ENCODE data around the gene MGAT5.

The MGAT5 gene

DNA sequence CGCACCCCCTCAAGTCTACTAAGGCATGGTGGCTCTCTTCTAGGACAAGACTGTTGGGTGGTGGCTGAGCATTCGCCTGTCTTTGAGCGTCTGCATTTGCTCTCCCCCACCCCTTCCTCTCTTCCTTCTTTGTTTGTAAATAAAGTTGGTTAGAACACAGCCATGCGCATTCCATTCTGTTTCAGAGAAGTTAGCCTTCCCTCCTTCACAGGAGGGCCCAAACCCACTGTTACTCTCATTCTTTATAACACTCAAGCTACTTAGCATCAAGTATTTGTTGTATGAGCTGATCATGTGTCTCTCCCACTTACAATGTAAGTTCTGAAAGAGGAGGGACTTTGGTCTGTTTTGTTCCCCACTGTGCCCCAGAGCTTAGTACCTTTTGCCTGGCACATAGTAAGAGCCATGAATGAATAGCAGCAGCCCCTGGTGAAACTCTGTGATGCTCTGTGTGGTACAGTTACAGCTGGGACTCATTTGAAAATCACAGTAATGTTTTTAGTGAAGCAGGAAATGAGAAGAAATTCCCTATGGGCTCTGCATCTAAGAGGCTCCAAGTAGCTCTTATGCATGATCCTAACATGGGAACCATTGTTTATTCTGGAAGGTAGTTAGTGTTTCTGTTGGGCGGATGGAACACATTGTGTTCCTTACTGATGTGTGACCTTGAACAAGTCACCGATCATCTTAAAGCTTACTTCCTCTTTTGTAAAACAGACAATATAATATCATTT, 7.7 kb downstream of the MGAT5 start:
- TF ChIP-seq, protein P1, sequence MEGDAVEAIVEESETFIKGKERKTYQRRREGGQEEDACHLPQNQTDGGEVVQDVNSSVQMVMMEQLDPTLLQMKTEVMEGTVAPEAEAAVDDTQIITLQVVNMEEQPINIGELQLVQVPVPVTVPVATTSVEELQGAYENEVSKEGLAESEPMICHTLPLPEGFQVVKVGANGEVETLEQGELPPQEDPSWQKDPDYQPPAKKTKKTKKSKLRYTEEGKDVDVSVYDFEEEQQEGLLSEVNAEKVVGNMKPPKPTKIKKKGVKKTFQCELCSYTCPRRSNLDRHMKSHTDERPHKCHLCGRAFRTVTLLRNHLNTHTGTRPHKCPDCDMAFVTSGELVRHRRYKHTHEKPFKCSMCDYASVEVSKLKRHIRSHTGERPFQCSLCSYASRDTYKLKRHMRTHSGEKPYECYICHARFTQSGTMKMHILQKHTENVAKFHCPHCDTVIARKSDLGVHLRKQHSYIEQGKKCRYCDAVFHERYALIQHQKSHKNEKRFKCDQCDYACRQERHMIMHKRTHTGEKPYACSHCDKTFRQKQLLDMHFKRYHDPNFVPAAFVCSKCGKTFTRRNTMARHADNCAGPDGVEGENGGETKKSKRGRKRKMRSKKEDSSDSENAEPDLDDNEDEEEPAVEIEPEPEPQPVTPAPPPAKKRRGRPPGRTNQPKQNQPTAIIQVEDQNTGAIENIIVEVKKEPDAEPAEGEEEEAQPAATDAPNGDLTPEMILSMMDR (IDR thresholded peaks at IDR 0.05) = no peak

DNA sequence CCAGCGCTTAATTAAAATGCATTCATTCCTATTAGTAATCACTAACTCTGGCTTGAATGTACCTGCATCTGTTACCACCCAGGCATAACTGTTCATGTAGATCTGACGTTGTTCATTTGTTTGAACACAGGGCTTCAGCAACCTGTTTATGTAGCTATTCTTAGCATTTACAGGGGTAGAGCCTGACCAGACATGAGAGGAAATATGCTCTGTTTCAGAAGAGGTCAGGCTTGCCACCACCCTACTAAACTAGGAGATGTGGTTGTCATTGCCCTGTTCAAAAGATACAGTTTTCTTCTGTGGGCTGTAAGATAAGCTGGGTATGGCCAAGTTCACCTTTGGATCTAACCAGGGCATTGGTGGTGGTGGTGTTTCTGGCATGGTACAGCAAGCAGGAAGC, 8.8 kb downstream of the MGAT5 start:
- TF ChIP-seq, protein P1 (IDR thresholded peaks at IDR 0.05) = no peak

DNA sequence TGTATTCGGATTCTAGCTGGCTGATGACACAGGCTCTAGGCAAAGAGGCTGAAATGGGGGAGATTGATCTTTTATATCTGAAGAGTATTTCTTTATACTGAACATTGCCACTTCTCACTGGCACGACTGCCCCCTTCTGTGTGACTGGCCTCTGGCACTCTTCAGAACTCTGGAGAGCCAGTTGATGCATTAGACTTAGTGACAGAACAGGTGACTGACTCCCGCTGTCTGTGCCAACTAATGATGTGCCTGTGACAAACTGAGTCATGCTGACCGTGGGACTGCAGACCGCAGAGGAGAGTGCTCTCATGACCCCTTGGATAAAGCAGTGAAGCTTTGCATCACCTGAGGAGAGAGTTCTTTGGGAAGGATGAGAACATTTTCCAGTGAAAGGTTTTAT, 14.4 kb downstream of the MGAT5 start:
- TF ChIP-seq, protein P1 (IDR thresholded peaks at IDR 0.05) = no peak

DNA sequence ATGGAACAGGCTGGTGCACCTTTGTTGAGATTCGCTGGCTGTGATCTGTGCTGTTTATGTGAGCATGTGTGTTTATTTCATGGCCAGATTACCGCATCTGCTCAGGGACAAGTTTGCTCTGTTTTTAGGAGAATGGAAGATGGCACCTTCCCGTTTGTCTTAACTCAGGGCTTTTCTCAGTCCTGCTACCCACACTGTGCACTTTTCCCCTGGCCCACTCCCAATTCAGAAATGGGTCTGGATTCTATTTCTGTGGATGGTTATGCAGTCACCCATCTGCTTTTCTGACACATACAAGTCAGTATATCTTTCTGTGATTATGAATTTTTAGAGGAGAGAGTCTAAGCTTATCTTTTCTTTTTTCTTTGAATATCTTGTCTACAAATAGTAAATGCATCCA, 15.4 kb downstream of the MGAT5 start:
- TF ChIP-seq, protein P1 (IDR thresholded peaks at IDR 0.05) = no peak

DNA sequence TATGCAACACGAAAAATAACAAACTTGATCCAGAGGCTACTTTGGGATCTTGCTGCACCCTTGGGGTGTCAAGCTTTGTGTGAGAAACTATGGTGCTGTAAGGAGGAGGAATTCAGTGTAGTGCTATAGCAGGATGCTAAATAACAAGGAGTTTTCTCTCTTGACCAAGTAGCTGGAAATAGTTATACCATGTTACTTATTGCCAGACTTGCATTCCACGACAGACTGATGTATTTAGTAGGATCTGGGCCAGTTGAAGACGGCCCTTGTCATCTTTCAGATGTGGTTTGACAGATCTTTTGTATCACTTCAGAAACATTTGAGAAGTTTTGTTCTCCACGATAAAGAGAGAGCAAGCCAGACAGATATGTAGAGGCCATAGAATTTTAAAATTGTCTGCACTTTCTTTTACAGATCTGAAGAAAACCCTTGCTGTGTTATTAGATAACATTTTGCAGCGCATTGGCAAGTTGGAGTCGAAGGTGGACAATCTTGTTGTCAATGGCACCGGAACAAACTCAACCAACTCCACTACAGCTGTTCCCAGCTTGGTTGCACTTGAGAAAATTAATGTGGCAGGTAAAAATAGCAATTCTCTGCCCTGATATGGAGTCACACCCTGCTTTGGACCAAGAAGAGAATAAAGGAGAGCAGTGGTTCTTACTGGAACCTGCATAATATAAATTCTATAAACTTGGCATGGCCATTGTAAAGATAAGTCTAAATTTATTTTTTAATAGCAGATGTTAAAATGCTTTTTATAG, 16.3 kb downstream of the MGAT5 start:
- TF ChIP-seq, protein P1 (IDR thresholded peaks at IDR 0.05) = no peak

DNA sequence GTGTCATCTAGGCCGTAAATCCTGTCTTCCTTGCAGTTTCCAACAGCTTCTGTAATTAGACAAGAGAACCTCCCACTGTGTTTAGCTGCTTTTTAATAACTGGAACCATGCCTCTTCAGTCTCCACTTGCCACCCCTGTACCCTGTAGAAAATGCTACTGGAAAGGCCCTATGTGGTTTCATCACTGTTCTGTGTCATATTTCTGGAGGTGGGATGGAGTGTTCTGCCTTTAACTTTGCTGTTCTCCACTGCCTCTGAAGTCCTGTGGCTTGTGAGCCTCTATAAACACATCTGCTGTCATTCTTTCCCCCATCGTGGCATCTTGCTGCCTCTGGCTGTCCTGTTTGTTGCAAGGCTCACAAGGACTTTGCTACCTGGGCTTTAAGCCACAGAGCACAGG, 17.9 kb downstream of the MGAT5 start:
- TF ChIP-seq, protein P1 (IDR thresholded peaks at IDR 0.05) = no peak

DNA sequence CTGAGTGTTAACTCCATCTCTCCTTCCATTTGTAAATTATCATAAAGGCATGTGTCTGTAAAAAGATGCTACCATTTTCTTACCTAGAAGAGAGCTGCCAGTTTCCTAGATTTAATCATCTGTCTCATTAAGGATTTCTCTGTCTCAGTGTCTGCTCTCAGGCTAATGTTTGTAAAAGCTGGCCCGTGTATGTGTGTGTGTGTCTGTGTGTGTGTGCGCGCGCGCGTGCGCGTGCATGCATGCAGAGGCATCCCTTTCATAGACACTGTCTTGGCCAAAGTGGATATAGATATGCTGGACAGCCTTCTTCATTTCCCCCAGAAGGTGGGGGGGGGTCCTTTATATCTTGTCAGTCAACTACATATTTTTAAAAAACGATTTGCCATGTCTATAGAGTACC, 18.9 kb downstream of the MGAT5 start:
- TF ChIP-seq, protein P1 (IDR thresholded peaks at IDR 0.05) = no peak
